Measurements from ENCODE around the gene ELOVL1.
A peak's percentile ranks its signal among the peaks of the same experiment; 100 is the strongest.

ELOVL1 gene

DNA sequence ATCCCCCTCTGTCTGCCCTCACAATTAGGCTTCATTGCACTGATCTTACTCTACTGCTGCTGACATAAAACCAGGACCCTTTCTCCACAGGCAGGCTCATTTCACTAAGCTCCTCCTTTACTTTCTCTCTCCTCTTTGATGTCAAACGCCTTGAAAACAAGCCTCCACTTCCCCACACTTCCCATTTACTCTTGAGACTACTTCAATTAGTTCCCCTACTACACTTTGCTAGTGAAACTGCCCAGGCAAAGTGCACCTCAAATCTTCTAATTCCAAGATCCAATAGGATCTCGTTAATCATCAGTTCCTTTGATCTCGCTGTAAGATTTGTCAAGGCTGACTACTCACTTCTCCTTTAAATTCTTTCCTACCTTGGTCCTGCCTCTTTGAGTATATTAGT, 14.9 kb downstream of the ELOVL1 start:
- DNase-seq: peak; percentile 7

- no peak for DNase-seq
Observed at GRCh38 chr1:43352351-43352705, 15.5 kb downstream of the ELOVL1 start.

- DNase-seq: no peak
Observed at GRCh38 chr1:43351421-43352350, 16.1 kb downstream of the ELOVL1 start.

DNA sequence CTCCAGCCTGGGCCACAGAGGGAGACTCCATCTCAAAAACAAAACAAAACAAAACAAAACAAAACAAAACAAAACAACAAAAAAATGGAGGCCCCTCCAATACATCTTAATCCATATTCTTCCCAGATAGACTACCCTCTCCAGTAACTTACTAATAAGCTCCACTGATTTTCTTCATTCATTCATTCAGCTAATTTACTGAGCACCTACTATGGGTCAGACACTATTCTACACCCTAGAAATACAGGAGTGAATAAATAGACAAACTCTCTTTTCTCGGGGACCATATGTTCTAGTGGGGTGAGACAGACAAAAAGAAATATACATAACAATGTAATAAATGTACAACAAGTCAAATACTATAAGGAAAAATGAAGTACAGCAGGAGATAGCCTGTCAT, 16.8 kb downstream of the ELOVL1 start:
- DNase-seq: no peak

- no peak for DNase-seq
Observed at GRCh38 chr1:43349594-43350306, 18.1 kb downstream of the ELOVL1 start.

DNA sequence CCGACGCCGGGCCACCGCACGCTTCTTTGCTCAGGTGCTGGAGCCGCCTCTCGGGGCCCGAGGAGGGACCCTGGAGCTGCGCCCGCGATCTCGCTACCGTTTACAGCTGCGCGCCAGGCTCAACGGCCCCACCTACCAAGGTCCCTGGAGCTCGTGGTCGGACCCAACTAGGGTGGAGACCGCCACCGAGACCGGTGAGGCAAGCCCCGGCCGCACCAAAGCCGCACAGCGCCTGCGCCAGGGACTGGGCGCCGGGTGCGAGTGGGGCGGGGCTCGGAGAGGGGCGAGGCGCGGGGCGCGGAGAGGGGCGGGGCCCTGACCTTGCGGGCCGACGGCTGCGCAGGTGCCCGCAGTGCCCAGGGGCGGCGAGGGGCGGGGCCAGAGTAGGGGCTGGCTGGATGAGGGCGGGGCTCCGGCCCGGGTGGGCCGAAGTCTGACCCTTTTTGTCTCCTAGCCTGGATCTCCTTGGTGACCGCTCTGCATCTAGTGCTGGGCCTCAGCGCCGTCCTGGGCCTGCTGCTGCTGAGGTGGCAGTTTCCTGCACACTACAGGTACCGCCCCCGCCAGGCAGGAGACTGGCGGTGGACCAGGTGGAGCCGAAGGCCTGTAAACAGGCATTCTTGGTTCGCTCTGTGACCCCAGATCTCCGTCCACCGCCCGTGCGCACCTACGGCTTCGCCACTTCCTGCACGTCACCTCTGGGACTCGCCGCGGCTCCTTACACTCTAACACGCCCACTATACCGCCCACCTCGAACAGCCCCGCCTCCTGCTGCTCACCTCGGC, 18.8 kb downstream of the ELOVL1 start:
- DNase-seq: no peak

DNA sequence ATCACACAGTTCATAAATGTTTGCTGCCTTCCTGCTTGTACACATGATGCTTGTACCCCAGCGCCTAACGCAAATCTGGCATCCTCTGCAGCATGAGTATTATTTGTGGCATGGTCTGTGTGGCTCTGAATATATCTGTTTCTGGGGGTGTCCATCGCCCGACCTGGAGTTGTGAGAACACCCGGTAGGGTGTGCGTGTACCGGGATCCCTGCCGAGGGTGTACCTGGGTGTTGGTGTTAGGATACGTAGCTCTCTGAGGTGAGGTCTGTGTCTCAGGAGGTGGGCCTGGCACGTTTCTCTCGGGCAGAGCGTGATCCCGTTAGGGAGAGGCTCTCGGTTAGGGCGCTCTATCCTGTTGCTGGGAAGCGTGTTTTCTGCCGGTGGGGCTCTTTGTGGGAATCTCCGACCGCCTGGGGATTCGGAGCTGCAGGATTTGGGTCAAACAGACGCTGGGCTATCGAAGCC, 19.4 kb downstream of the ELOVL1 start:
- DNase-seq: no peak

DNA sequence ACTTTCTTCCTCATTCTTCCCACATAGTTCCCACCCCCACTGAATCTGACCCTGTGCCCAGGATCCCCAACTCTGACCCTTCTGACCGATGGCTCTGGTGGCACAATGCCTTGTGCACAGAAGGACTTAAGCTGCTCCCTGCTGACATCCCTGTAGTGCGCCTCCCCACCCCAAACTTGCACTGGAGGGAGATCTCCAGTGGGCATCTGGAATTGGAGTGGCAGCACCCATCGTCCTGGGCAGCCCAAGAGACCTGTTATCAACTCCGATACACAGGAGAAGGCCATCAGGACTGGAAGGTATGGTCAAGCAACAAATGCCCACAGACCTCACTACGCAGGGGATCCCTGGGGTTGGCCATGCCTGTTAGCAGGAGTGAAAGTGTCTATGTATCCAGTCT, 21.2 kb downstream of the ELOVL1 start:
- DNase-seq: no peak

DNA sequence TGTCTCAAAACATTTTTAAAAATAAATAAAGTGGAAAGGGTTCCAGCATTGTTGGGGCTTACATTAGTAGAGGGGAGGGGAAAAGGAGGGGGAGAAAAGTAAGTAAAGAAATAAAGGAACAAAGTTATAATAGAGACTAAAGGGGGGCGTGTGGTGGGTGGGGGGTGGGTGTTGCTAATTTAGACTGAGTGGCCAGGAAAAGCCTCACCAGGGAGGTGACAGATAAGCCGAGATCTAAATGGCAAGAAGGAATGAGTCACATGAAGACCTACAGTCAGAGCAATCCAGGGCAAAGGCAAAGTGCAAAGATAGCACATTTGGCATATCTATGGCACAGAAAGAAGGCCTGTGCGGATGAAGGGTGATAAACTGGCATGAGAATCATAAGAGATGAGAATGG, 22.7 kb downstream of the ELOVL1 start:
- DNase-seq: peak; percentile 57

DNA sequence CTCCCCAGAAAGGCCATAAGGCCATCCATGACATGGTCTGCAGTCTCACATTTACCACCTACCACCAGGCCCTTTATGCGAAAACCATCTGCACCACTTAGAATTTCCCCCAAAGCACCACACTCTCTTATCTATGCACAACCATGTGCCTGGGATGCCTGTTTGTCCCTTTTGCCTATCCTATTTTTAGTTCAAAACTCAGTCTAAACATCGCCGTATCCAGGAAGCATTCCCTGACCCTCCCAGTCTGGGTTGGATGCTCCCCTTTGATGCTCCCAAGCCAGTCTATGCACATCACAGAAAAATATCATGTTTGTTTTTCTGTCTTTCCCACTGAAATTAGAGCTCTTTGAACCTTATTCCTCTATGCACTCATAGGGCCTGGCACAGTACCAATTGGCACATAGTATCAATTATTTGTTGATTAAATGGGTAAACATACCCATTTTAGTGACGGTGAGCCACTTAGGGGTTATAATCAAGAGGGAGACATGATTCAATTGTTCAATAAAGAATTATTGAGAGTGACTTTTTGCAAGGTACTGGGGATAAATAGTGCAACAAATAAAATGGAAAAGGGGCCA, 23.5 kb downstream of the ELOVL1 start:
- no peak for DNase-seq

DNA sequence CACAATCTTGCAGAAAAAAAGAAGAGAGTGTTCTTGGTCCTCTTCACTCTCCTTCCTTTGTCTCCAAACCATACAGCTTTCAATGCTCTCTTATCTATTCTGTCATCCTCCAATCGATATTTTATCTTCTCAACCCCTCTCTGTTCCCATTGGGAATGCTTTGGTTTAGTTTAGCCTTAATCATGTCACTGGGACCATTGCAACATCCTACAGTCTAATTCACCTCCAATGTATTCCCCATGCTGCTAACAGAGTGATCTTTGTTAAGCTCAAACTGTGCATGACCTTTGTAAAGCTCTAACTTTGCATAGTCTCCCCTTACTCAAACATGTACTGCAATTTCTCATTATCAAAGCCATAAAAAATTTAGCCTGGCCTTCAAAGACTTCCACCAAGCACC, 27.3 kb downstream of the ELOVL1 start:
- DNase-seq: no peak

- DNase-seq: no peak
Observed at GRCh38 chr1:43339584-43340232, 28.1 kb downstream of the ELOVL1 start.

DNA sequence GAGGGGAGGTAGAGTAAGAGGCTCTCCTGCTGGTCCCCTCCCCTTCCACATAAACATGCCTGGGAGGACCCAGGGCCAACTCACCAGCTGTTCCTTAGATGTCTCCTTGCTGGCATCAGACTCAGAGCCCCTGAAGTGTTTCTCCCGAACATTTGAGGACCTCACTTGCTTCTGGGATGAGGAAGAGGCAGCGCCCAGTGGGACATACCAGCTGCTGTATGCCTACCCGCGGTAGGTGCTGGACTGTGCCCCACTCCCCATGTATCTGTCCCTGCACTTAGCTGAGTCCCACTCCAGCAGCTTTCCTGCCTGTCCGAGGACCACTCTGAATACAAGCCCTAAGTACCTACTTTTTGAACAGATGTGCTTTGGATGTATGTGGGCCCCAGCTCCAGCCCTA, 29.8 kb downstream of the ELOVL1 start:
- DNase-seq: no peak

- peak; percentile 83 for DNase-seq
Observed at GRCh38 chr1:43337588-43337987, 30.2 kb downstream of the ELOVL1 start, which contains the start of gene MPL. TSS of gene MPL (plus strand) at chr1:43337818. CDS start at chr1:43337849, 31 bp downstream.

- peak; percentile 16 for DNase-seq
Observed at GRCh38 chr1:43334453-43335205, 33.2 kb downstream of the ELOVL1 start.

- DNase-seq: no peak
Observed at GRCh38 chr1:43331688-43332087, 36.1 kb downstream of the ELOVL1 start.

DNA sequence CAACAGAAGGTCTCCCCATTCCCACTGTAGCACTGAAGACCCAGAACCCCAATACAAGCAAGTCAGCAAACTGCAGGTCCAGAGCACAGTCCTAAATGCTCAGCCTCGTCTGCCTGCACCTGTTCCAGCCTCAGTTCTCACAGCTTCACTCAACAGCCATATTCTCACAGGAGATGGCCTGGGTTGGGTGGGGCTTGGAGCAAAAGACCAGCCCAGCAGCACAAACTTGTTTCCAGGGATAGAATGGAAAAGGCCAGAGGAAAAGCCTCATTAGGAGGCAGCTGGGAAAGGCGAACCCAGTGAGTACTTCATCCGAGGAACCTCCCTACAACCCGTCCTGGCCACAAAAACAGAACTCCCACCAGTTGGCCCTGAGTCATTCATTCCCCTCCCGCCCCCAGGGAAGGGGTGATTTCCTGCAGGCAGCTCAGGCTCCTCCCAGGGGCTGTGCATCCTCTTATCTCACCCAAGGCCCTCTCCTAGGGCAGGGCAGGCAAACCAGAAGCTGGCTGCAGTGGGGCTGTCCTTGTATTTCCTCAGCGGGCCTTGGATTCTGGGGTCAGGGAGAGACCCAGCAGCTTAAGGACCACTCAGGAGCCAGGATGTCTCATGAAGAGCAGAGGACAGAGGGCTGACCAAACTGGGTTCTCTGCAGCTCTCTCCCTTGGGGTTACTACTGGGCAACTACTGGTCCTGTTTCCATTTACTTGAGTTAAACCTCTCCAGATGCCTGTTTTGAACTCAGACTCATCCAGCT, 37.6 kb downstream of the ELOVL1 start:
- peak; percentile 86 for DNase-seq

- DNase-seq: no peak
Observed at GRCh38 chr1:43327549-43328292, 40.1 kb downstream of the ELOVL1 start.

GRCh38 chr1:43325381-43325780, 42.4 kb downstream of the ELOVL1 start:
- no peak for DNase-seq

DNA sequence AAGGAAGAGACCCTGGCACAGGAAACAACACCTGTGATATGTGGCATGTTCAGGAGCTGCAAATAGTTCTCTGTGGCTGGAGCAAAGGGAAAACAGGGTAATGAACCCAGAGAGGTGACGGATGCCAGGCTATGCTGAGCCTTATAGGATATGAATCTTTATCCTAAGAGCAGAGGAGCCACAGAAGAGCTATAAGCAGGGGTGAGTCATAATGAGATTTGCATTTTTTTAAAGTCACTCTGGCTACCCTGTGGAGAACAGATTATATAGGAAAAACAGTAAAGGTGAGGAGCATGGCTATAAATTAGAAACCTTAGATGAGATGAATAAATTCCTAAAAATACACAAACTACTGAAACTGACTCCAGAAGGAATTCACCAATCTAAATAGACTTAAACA, 43.0 kb downstream of the ELOVL1 start:
- DNase-seq: peak; percentile 37
